Stimulated activated CD8-positive, alpha-beta memory T cell treated with anti-CD3 and anti-CD28 coated beads, Interleukin-15, amount 100 ng/mL, for 48 hours (primary cell): ENCODE results near the gene OR10A6.

Experiments
- DNase-seq, 2 donors: peaks; one replicate each; pipeline ENCODE4 v3.0.0-alpha.2; 2020; ENCODE audit warnings: low read depth in 2 of 2

OR10A6 gene

GRCh38 chr11:7910286-7910788, 20.7 kb downstream of the OR10A6 start:
- no peak for DNase-seq

GRCh38 chr11:7909585-7910285, 21.3 kb downstream of the OR10A6 start:
- DNase-seq, result no peak

- no peak for DNase-seq
These were observed 23.9 kb downstream of the OR10A6 start for GRCh38 chr11:7907121-7907520.

- no peak for DNase-seq
These were observed 24.6 kb downstream of the OR10A6 start for GRCh38 chr11:7906481-7906880.

- DNase-seq, result no peak
These were observed 25.1 kb downstream of the OR10A6 start for GRCh38 chr11:7905961-7906429.

GRCh38 chr11:7905549-7905948, 25.5 kb downstream of the OR10A6 start:
- no peak for DNase-seq

- no peak for DNase-seq
These were observed 26.2 kb downstream of the OR10A6 start for GRCh38 chr11:7904917-7905316.

GRCh38 chr11:7903940-7904339, 27.1 kb downstream of the OR10A6 start:
- no peak for DNase-seq

- no peak for DNase-seq
These were observed 29.7 kb downstream of the OR10A6 start for GRCh38 chr11:7901319-7901854.

GRCh38 chr11:7900686-7901085, 30.4 kb downstream of the OR10A6 start:
- no peak for DNase-seq

GRCh38 chr11:7899418-7899817, 31.6 kb downstream of the OR10A6 start:
- DNase-seq, result no peak

GRCh38 chr11:7898666-7899283, 32.3 kb downstream of the OR10A6 start:
- DNase-seq, result no peak

GRCh38 chr11:7896009-7896785, 34.9 kb downstream of the OR10A6 start:
- DNase-seq, result no peak

- DNase-seq, result no peak
These were observed 36.8 kb downstream of the OR10A6 start for GRCh38 chr11:7894251-7894650.

GRCh38 chr11:7893796-7894195, 37.3 kb downstream of the OR10A6 start:
- DNase-seq, result no peak

- DNase-seq, result no peak
These were observed 38.2 kb downstream of the OR10A6 start for GRCh38 chr11:7892840-7893254.

- DNase-seq, result no peak
These were observed 38.9 kb downstream of the OR10A6 start for GRCh38 chr11:7892059-7892699.

- no peak for DNase-seq
These were observed 40.5 kb downstream of the OR10A6 start for GRCh38 chr11:7890417-7891172.

- DNase-seq, result no peak
These were observed 41.1 kb downstream of the OR10A6 start for GRCh38 chr11:7889985-7890384.

- no peak for DNase-seq
These were observed 48.2 kb downstream of the OR10A6 start for GRCh38 chr11:7882860-7883259.
